Kidney (tissue), 14 donors: ENCODE data around the gene HPCAL1. TPM values are rescaled to one million over a fixed set of nuclear protein-coding genes. Genes with fewer than 3 reads are reported as not detected.

ENCODE experiments used
- DNase-seq, 5 donors: peaks; one replicate each; pipeline ENCODE4 v3.0.0-alpha.2; 2013 to 2020
- FAIRE-seq: peaks from 2 replicates; lab custom pipeline; 2012; peaks lifted over from hg19 to GRCh38; lab: Jason Lieb, UNC
- H3K27ac ChIP-seq, 2 donors: one replicate each; pipeline ENCODE4 v1.7.0; 2013; ENCODE audit warnings: low read depth in 2 of 2, low read length in 2 of 2, inconsistent platforms in 1 of 2
- H3K27me3 ChIP-seq: one replicate; pipeline ENCODE4 v1.7.1; 2013; ENCODE audit warnings: low read length, inconsistent platforms; ENCODE audit not compliant: control insufficient read depth, insufficient read depth
- H3K36me3 ChIP-seq, 3 donors: one replicate each; pipeline versions ENCODE4 v1.7.0 to v1.7.1; 2013; ENCODE audit warnings: low read length in 3 of 3, control low read depth in 1 of 3, inconsistent platforms in 1 of 3; ENCODE audit not compliant: insufficient read depth in 3 of 3, control insufficient read depth in 2 of 3
- H3K4me1 ChIP-seq, 3 donors: one replicate each; pipeline versions ENCODE4 v1.7.0 to v1.7.1; 2013; ENCODE audit warnings: low read length in 3 of 3, inconsistent platforms in 1 of 3, low read depth in 1 of 3; ENCODE audit not compliant: control insufficient read depth in 2 of 3, insufficient read depth in 2 of 3
- H3K4me3 ChIP-seq, 3 donors: one replicate each; pipeline versions ENCODE4 v1.7.0 to v1.8.1; 2013; ENCODE audit warnings: low read length in 3 of 3, control low read depth in 1 of 3, inconsistent platforms in 1 of 3
- H3K9ac ChIP-seq, 3 donors: one replicate each; pipeline versions ENCODE4 v1.7.0 to v1.7.1; 2013; ENCODE audit warnings: low read length in 3 of 3, control low read depth in 1 of 3, inconsistent platforms in 1 of 3
- H3K9me3 ChIP-seq, 3 donors: one replicate each; pipeline versions ENCODE4 v1.7.0 to v1.7.1; 2013; ENCODE audit warnings: low read length in 3 of 3, control low read depth in 1 of 3, inconsistent platforms in 1 of 3; ENCODE audit not compliant: control insufficient read depth in 2 of 3, insufficient read depth in 1 of 3
- CTCF ChIP-seq: IDR thresholded peaks from 3 replicates; pipeline ENCODE4 v1.5.1; 2012; ENCODE audit warnings: mild to moderate bottlenecking, moderate library complexity, borderline replicate concordance; ENCODE audit not compliant: insufficient read depth; ENCODE audit errors: extremely low read depth
- intact Hi-C: fragments of 100-400 bp; cut with DNase I; formaldehyde crosslinking; loops from one replicate; pipeline ENCODE4 v1.11.1; 2022
- polyA plus RNA-seq: library from polyadenylated mRNA; stranded (reverse); fragments of 350-450 nt; fragmentation: Illumina TruSeq; extraction: RNeasy Lipid Tissue Mini Kit (QIAGEN cat#74804); gene quantifications from one replicate; pipeline ENCODE4 v1.2.3, GENCODE V29; 2014; ENCODE audit warnings: low read depth, low replicate concordance; ENCODE audit not compliant: insufficient read depth
- total RNA-seq: library from RNA; stranded (reverse); fragmentation: NEBNext Ultra II Directional; extraction: Animal tissue kit (Norgen Biotek cat#: 25700); gene quantifications from one replicate; pipeline ENCODE4 v1.2.1, GENCODE V29; 2021
- donor health status: control.
- donor health status: control.
- donor health status: control.
- donor health status: control.
- donor health status: control.
- donor health status: DM: yes; HTN: yes; CAD: no.
- donor health status: Normal renal cell carcinoma (clear cell type).

Gene HPCAL1
- total and polyA plus RNA-seq, 2 donors from 2014 or later, result 47.3 to 121 TPM

GRCh38 chr2:10323535-10323934, 20.8 kb downstream of the HPCAL1 start:
- intact Hi-C loops, result no loop called here
- no peaks in the 10 kb centered on the region for H3K27me3 ChIP-seq
- peaks cover 0 to 24% (median 20%) of the 10 kb centered on the region in 3 donors for H3K4me1 ChIP-seq
- DNase-seq (no peak), FAIRE-seq (no peak)
- H3K27ac ChIP-seq, result no peak overlapping the region
- no peak for TF ChIP-seq CTCF
- H3K36me3 ChIP-seq, result no peaks in the 10 kb centered on the region
- no peak overlapping the region for H3K4me3 ChIP-seq
- H3K9ac ChIP-seq, result no peak overlapping the region
- no peaks in the 10 kb centered on the region for H3K9me3 ChIP-seq

GRCh38 chr2:10324095-10324832, 21.6 kb downstream of the HPCAL1 start:
- Histone ChIP-seq H3K36me3 (no peaks in the 10 kb centered on the region), H3K27ac (no peak overlapping the region), H3K9me3 (no peaks in the 10 kb centered on the region), H3K4me3 (no peak overlapping the region), H3K27me3 (no peaks in the 10 kb centered on the region), H3K9ac (no peak overlapping the region), H3K4me1 (peaks cover 0 to 27% (median 22%) of the 10 kb centered on the region in 3 donors)
- intact Hi-C loops, result no loop called here
- TF ChIP-seq CTCF, result no peak
- no peak for FAIRE-seq
- no peak for DNase-seq

DNA sequence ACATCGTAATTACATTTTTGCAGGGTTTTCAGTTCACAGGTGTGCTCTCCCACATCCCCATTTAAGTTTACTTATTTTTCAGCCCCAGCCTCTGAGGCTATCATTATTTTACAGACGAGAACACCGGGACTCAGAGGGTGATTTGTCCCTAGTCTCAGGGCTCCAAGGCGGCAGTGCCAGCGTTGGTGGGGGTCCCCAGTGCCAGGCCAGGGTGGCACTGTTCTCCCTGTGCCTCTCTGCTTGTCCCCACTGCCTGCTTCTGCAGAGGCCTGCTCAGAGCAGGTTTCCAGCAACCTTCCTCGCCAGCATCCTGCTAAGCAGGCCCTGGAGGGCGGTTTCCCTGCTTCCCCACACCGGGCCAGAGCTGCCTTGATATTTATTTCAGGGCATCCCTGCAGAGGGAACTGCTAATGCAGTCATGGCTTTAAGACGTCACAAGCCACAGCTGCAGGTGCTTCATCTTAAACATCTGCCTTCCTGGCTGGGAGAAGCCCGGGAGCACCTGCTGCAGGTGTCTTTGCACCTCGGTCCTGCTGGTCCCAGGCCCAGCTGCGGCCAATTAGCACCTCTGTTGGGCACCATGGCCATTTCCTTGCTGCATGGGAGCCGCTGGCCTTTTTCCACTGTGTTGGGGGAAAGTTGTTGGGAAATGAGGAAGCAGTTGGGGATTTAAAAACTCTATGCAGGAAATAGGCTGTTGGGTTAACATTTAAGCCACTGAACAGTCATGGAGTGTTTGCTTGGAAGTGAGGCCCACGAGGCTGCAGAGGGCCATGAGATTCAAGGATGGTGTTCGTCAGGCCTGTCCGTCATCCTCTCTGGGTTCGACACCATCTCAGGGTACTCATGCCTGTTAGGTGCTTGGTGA, 22.8 kb downstream of the HPCAL1 start:
- Histone ChIP-seq H3K4me3 (no peak overlapping the region), H3K27ac (peak overlapping the region in 1 of 2 donors; percentile 49), H3K36me3 (no peaks in the 10 kb centered on the region), H3K9ac (no peak overlapping the region), H3K27me3 (no peaks in the 10 kb centered on the region), H3K4me1 (peaks cover 0 to 38% (median 34%) of the 10 kb centered on the region in 3 donors), H3K9me3 (no peaks in the 10 kb centered on the region)
- intact Hi-C loops, result no loop called here
- no peak for TF ChIP-seq CTCF
- DNase-seq (no peak), FAIRE-seq (no peak)
